LNCAP (cell line): Measurements from ENCODE around the gene FAM161A.

Source experiments
- TF ChIP-seq, protein P1 (sequence below): fragments of 450-650 bp; IDR thresholded peaks from 2 replicates; pipeline ENCODE4 v1.5.1; 2017; ENCODE audit warnings: mild to moderate bottlenecking

FAM161A gene

DNA sequence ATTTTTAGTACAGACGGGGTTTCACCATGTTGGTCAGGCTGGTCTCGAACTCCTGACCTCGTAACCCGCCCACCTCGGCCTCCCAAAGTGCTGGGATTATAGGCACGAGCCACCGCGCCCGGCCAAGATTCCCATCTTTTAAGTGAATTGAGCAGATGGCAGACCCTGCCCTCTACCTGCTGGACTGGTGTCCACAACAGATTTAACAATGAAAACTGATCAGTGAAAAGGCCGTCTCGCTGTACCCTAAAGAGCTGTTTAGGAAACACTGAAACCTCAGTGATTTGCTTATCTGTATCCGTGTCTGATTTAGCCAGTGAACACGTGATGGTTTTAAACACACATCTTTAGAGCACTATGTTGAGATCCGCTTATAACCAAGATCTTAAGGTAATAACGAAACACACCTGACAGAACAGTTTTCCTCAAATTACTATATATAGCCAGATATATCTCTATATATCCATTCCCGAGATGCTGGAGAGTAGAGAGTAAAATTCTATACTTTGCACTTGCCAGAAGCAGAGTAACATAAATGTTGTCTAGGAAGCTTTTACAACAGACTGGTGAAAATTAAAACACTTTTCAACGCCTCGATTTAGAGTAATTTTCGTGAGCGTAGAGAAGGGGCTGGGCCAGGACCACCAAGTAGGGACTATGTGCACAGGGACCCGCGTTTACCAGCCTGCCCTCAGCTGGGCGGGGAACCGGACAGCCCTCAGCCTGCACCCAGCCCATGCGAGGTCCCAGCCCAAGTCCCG lies 594 bp downstream of the FAM161A start:
- TF ChIP-seq, protein P1, sequence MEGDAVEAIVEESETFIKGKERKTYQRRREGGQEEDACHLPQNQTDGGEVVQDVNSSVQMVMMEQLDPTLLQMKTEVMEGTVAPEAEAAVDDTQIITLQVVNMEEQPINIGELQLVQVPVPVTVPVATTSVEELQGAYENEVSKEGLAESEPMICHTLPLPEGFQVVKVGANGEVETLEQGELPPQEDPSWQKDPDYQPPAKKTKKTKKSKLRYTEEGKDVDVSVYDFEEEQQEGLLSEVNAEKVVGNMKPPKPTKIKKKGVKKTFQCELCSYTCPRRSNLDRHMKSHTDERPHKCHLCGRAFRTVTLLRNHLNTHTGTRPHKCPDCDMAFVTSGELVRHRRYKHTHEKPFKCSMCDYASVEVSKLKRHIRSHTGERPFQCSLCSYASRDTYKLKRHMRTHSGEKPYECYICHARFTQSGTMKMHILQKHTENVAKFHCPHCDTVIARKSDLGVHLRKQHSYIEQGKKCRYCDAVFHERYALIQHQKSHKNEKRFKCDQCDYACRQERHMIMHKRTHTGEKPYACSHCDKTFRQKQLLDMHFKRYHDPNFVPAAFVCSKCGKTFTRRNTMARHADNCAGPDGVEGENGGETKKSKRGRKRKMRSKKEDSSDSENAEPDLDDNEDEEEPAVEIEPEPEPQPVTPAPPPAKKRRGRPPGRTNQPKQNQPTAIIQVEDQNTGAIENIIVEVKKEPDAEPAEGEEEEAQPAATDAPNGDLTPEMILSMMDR, result no peak

DNA sequence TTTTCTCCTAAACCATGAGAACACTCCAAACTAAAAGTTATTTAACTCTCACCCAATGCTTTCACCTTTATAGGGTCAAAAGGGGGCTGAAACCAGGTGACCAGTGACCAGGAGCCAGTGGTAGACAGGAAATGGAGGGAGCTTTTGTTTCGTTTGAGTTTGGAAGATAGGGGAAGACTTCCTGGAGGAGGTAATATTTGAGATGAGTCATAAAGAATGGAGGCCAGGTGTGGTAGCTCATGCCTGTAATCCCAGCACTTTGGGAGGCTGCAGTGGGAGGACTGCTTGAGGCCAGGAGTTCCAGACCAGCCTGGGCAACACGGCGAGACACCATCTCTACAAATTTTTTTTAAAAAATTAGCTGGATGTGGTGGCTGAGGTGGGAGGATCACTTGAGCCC lies 8.5 kb downstream of the FAM161A start:
- TF ChIP-seq, protein P1, result no peak

DNA sequence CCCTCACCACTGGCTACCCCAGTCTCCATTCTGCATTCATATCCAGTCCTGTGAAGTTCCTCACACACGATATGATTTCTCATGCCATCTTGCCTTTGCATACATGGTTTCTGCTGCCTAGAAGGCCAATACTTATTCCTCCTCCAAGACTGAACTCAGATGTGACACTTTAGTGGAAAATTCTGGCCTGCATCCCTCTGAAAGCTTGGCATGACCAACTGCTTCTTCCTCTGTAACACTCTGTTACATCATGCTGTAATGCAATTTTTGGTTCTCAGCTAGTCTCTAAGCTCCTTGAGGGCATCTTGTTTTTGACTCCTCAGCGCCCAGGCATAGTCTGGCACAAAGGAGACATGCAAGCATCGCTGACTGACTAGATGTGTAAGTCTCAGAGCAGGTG lies 12.6 kb downstream of the FAM161A start:
- TF ChIP-seq, protein P1, result no peak

DNA sequence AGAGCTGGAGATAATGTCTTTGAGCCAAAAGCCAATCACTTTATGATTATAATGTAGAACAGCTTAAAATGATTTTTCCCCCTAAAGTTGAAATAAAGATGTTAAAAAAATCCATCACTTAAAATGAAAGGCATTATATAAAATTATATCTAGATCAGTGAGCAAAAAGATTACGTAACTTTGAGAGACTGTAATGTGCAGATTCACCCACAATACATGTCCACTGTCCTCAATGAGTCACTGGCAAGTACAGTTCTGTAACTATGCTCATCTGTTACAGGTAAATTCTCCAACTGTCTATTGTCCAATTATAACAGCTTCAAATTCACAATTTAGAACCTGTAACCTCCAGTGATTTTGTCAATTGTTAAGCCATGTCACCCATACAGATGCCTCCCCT lies 19.0 kb downstream of the FAM161A start:
- TF ChIP-seq, protein P1, result no peak

DNA sequence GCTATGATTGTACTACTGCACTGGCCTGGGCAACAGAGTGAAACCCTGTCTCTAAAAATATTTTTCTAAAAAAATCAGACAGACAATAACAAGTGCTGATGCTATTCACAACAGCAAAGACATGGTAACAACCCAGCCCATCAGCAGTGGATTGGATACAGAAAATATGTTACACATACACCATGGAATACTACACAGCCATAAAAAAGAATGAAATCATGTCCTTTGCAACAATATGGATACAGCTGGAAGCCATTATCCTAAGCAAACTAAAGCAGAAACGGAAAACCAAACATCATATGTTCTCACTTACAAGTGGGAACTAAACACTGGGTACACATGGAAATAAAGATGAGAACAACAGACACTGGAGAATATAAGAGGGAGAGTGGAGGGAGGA lies 19.9 kb downstream of the FAM161A start:
- TF ChIP-seq, protein P1, result no peak

DNA sequence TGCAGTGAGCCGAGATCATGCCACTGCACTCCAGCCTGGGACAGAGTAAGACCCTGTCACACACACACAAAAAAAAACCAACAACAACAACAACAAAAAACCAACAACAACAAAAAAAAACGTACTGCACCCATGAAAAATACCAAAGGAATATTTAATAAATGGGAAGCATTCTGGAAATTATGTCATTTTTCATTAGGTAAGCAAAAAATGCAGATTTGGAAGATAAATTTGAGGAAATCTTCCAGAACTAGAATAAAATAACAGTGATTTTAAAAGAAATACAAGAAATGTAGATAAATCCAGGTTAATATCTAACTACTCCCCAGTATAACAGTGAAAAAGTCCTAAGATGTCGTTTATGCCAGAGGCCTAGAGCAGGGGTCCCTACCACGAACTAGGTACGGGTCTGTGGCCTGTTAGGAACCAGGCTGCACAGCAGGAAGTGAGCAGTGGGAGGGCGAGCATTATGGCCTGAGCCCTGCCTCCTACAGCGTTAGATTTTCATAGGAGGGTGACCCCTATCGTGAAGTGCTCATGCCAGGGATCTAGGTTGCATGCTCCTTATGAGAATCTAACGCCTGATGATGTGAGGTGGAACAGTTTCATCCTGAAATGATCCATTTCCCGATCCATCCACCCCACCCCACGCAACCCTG lies 21.5 kb downstream of the FAM161A start:
- TF ChIP-seq, protein P1, result no peak

DNA sequence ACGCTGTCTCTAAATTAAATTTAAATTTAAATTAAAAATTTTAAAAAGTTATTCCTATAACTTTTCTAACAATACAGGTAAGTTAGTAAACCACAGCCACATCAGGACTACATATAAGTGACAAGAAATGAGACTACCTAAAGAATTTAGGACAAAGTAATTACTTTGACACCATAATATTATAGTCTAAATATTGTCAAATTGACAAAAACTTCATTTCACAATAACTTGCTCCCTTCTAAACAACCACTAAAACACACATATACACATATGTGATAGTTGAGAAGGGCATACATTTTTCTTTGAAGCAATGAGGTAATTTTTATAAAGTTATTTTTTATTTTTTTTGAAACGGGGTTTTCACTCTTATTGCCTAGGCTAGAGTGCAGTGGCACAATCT lies 31.6 kb downstream of the FAM161A start:
- TF ChIP-seq, protein P1, result no peak
